ENCODE measurements around the gene GRWD1.
A peak's percentile ranks its signal among the peaks of the same experiment; 100 is the strongest.

Gene GRWD1

GRCh38 chr19:48444129-48444935 is 1.5 kb upstream of the GRWD1 start:
- TF ChIP-seq, protein P1, sequence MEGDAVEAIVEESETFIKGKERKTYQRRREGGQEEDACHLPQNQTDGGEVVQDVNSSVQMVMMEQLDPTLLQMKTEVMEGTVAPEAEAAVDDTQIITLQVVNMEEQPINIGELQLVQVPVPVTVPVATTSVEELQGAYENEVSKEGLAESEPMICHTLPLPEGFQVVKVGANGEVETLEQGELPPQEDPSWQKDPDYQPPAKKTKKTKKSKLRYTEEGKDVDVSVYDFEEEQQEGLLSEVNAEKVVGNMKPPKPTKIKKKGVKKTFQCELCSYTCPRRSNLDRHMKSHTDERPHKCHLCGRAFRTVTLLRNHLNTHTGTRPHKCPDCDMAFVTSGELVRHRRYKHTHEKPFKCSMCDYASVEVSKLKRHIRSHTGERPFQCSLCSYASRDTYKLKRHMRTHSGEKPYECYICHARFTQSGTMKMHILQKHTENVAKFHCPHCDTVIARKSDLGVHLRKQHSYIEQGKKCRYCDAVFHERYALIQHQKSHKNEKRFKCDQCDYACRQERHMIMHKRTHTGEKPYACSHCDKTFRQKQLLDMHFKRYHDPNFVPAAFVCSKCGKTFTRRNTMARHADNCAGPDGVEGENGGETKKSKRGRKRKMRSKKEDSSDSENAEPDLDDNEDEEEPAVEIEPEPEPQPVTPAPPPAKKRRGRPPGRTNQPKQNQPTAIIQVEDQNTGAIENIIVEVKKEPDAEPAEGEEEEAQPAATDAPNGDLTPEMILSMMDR (conservative IDR thresholded peaks at IDR 0.05) = no peak
- H3K27ac ChIP-seq = peak overlapping the region; percentile 92

GRCh38 chr19:48444936-48445200 is 915 bp upstream of the GRWD1 start:
- TF ChIP-seq, protein P1 (conservative IDR thresholded peaks at IDR 0.05) = no peak
- peak overlapping the region; percentile 92 for H3K27ac ChIP-seq

DNA sequence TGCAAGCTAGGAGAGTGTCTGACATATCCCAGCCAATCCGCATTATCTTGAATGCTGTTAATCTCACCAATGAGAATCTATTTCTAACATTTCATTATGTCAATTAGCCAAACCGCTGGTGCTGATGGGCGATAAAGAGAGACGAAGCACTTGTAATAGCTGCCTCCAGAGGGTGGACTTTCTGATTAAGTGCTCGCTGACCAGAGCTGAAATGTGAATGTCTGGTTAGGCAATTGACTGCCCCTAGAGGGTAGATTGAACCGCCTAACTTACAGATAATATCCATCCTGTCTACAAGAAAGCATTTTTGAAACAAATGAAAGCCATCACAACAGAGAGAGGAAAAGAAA is 552 bp upstream of the GRWD1 start:
- peak overlapping the region; percentile 92 for H3K27ac ChIP-seq
- TF ChIP-seq, protein P1 (conservative IDR thresholded peaks at IDR 0.05) = peak; percentile 84

- TF ChIP-seq, protein P1 (conservative IDR thresholded peaks at IDR 0.05) = no peak
- H3K27ac ChIP-seq = peak overlapping the region; percentile 92
These were observed 796 bp downstream of the GRWD1 start for GRCh38 chr19:48446579-48446978.

- TF ChIP-seq, protein P1 (conservative IDR thresholded peaks at IDR 0.05) = no peak
- H3K27ac ChIP-seq = no peak overlapping the region
These were observed 2.8 kb downstream of the GRWD1 start for GRCh38 chr19:48448563-48448962.

DNA sequence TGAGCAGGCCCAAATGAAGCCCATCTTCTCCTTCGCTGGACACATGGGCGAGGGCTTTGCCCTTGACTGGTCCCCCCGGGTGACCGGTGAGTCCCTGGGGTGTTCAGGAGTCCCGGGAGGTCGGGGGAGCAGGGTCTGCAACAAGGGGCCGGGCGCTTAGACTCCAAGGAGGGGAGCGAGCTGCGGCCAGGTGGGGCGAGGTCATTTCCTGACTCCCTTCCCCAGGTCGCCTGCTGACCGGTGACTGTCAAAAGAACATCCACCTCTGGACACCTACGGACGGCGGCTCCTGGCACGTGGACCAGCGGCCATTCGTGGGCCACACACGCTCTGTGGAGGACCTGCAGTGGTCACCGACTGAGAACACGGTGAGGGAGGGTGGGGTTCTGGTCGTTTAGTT is 4.7 kb downstream of the GRWD1 start:
- TF ChIP-seq, protein P1 (conservative IDR thresholded peaks at IDR 0.05) = no peak

GRCh38 chr19:48450863-48451262 is 5.1 kb downstream of the GRWD1 start:
- H3K27ac ChIP-seq = no peak overlapping the region
- TF ChIP-seq, protein P1 (conservative IDR thresholded peaks at IDR 0.05) = no peak

More for the DNA sequence above, 4.7 kb downstream of the GRWD1 start:
- no peak overlapping the region for H3K27ac ChIP-seq
